GM12874 (cell line): ENCODE results near the gene TUBGCP6.

Source experiments
- TF ChIP-seq, protein P1 (sequence below): IDR thresholded peaks from 2 replicates; pipeline ENCODE4 v1.5.1; 2011; ENCODE audit warnings: low read depth, mild to moderate bottlenecking, control low read depth, low read length, moderate library complexity; ENCODE audit not compliant: insufficient read depth

TUBGCP6 gene

GRCh38 chr22:50260434-50260800, 15.6 kb upstream of the TUBGCP6 start:
- TF ChIP-seq, protein P1, sequence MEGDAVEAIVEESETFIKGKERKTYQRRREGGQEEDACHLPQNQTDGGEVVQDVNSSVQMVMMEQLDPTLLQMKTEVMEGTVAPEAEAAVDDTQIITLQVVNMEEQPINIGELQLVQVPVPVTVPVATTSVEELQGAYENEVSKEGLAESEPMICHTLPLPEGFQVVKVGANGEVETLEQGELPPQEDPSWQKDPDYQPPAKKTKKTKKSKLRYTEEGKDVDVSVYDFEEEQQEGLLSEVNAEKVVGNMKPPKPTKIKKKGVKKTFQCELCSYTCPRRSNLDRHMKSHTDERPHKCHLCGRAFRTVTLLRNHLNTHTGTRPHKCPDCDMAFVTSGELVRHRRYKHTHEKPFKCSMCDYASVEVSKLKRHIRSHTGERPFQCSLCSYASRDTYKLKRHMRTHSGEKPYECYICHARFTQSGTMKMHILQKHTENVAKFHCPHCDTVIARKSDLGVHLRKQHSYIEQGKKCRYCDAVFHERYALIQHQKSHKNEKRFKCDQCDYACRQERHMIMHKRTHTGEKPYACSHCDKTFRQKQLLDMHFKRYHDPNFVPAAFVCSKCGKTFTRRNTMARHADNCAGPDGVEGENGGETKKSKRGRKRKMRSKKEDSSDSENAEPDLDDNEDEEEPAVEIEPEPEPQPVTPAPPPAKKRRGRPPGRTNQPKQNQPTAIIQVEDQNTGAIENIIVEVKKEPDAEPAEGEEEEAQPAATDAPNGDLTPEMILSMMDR: no peak

GRCh38 chr22:50259302-50259701, 14.5 kb upstream of the TUBGCP6 start:
- TF ChIP-seq, protein P1: no peak

- TF ChIP-seq, protein P1: no peak
Observed at GRCh38 chr22:50258361-50259292, 13.8 kb upstream of the TUBGCP6 start.

DNA sequence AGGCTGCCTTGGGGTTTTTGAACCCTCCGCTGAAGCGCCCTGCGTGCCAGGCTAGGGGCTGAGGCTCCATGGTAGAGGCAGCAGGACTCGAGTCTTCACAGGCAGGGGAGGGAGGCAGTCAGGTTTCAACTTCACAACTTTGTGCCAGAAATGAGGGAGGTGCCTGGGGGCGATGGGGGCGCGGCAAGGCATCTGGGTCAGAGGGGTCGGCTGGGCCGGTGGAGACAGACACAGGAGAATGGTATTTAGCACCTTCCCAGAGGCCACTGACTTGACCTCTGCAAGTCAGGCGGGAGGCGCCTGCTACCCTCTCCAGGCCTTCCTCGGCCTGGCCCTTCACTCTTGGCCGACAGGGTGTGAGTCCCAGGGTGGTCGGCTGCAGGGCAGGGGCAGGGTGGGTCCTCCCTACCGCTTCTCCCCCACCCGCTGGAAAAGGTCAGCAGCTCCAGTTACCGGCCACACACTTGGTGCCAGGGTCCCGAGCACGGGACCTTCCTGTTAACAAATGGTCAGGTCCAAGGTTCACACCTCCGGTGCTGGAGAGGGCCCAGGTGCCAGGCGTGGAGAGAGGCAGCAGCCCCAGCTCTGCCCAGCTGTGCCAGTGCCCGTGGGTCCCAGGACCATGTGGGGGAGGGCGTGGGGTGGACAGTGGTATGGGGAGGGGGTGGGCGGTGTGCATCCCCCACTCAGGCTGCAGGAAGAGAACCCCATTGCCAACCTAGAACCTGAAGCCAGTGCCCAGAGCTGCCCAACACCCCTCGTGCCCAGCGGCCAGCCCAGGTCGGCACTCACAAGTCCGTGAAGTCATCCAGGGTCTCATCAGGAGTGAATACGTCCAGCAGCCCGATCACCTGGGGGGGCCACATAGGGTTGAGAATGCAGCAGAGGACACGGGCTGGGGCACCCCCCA, 12.9 kb upstream of the TUBGCP6 start:
- TF ChIP-seq, protein P1: no peak

GRCh38 chr22:50257041-50257440, 12.2 kb upstream of the TUBGCP6 start:
- TF ChIP-seq, protein P1: no peak

DNA sequence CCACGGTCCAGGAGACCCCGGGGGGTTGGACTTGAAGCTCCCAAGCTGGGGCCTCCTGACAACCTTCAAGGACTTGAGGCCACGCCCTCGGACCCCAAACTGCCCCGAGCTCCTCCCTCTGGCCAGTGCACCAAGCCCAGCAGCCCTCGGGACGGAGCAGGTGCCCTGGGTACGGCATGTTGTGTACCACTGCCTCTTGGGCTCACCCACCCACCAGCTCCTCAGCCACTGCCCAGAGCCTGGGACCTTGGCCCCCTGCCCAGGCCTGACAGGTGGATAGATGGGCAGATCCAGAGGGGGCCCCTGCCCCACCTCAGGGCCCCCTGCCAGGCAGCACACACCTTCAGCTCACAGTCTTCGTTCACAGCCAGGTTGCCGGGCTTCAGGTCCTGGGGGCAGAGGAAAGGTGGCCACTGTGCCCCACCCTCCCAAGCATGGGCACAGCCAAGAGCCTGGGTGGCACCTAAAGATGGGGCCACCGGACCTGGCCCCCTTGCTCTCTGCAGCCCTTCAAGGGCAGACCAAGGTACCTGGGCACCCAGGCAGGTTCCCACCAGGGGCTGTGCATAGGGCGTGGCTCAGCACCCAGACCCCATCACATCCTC, 11.5 kb upstream of the TUBGCP6 start:
- TF ChIP-seq, protein P1: no peak

DNA sequence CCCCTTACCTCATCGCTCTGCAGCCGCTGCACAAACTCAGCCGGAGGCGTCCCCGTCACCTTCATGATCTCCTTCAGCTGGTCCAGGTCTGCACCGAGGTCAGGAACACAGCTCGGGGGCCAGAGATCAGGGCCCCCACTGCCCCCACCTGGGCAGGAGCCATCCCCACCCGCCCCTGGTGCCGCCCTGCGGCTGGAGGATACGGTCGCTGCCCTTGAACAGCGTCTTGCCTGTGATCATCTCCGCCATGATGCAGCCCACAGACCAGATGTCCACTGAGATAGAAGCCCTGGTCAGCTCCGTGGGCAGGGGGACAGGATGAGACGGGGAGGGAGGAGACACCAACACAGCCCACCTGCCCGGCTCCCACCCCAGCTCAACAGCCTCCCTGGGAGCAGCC, 10.8 kb upstream of the TUBGCP6 start:
- TF ChIP-seq, protein P1: no peak
